Stimulated activated CD8-positive, alpha-beta memory T cell treated with anti-CD3 and anti-CD28 coated beads, Interleukin-4, amount 100 ng/mL, for 1 hour (primary cell): ENCODE results near the gene LGI4.

Source experiments
- DNase-seq, 2 donors: peaks; one replicate each; pipeline ENCODE4 v3.0.0-alpha.2; 2020; ENCODE audit warnings: low read depth in 2 of 2, low spot score in 1 of 2

LGI4 gene

GRCh38 chr19:35134601-35135242, at the start of gene LGI4:
TSS of gene LGI4 (minus strand) at chr19:35135059. CDS start at chr19:35134680, 379 bp downstream.
- no peak for DNase-seq

GRCh38 chr19:35184267-35184666, 49.4 kb upstream of the LGI4 start:
- no peak for DNase-seq

- DNase-seq, result no peak
These were observed 46.5 kb upstream of the LGI4 start for GRCh38 chr19:35181387-35181786.

GRCh38 chr19:35179830-35180229, 45.0 kb upstream of the LGI4 start:
- no peak for DNase-seq

GRCh38 chr19:35178701-35179100, 43.8 kb upstream of the LGI4 start:
- no peak for DNase-seq

- no peak for DNase-seq
These were observed 42.8 kb upstream of the LGI4 start for GRCh38 chr19:35177377-35178274.

- no peak for DNase-seq
These were observed 41.3 kb upstream of the LGI4 start for GRCh38 chr19:35176181-35176570.

- no peak for DNase-seq
These were observed 39.4 kb upstream of the LGI4 start for GRCh38 chr19:35174226-35174625.

GRCh38 chr19:35171730-35172129, 36.9 kb upstream of the LGI4 start:
- no peak for DNase-seq

GRCh38 chr19:35170359-35171061, 35.7 kb upstream of the LGI4 start:
- DNase-seq, result no peak

- no peak for DNase-seq
These were observed 34.5 kb upstream of the LGI4 start for GRCh38 chr19:35169221-35169995.

- no peak for DNase-seq
These were observed 33.3 kb upstream of the LGI4 start for GRCh38 chr19:35168196-35168595.

- DNase-seq, result no peak
These were observed 32.6 kb upstream of the LGI4 start for GRCh38 chr19:35167251-35168119.

GRCh38 chr19:35166100-35167063, 31.5 kb upstream of the LGI4 start:
- DNase-seq, result no peak

- no peak for DNase-seq
These were observed 30.6 kb upstream of the LGI4 start for GRCh38 chr19:35165200-35166058.

- no peak for DNase-seq
These were observed 29.6 kb upstream of the LGI4 start for GRCh38 chr19:35164418-35164817.

GRCh38 chr19:35162471-35163326, 27.8 kb upstream of the LGI4 start:
- DNase-seq, result no peak
